ENCODE results near the gene IFT20.

Gene IFT20

DNA sequence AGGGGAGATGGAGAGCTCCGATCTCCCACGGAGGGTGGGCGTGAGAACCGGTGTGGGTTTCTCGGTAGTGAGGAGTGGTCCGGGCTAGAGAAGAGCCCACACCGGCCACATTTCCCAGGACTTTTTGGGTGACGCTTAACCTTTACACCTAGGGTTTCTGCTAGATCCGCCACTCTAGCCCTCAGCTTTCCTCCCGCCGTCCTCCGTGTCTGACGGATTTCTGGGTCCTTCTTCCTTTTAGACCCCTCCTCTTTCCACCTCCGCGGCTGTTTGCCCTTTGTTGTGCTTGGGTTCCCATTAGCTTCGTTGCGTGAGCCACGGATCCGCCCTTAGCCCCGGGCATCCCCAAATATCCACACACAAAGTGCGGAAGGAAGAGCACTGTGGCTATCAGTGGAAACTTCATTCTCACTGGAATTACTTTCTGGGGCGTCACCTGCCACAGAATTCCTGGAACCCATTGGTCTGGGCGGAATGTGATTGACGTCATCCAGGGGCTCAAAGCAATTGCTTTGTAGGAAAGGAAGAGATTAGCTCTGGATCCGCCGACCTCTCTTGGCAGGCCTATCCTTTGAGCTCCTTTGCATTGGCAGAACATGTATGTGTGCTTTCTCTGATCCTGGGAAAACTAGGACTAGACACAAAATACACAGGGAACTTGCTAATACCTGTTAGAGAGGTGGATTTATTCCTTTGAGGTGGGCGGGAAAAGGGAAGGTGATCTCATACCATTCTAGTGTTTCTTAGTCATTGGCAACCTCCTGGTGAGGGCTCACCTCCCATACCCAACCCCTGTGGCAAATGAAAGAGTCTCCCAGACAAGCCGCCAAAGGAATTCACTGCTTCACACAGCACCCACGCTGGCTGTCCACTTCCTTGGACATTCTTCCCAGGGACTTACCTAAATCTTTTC lies 943 bp upstream of the IFT20 start:
- peak; percentile 54 for DNase-seq (ENCODE audit: low read depth, low spot score)

- DNase-seq (ENCODE audit: low read depth, low spot score): no peak
Measured at GRCh38 chr17:28334666-28335200, 539 bp downstream of the IFT20 start.

- no peak for DNase-seq (ENCODE audit: low read depth, low spot score)
Measured at GRCh38 chr17:28334171-28334570, 1.1 kb downstream of the IFT20 start.

DNA sequence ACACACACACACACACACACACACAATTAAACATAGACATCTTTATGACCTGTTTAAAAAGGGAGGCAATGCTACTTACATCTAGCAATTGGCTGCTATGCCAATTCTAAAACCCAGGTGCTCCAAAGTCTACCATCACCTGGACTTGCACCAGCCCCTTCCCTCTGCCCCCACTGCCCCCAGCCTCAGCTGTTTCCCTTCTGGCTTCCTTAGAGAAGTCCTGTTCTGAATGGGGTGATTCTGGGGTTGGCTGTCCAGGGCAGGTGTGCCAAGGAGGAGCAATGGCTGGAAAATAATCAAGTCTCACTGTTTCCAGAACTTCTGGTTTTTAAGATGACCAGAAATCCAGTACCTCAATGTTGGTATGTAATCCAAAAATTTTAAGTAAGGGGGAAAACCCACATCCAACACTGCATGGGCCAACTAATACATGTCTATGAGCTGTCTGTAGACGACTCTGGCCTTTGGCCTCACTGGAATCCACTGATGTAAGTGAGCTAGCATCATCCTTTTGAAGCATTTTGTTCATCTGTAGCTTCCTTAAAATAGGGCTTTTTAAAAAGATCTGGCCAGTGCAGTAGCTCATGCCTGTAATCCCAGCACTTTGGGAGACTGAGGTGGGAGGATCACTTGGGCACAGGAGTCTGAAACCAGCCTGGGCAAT lies 2.1 kb downstream of the IFT20 start:
- DNase-seq (ENCODE audit: low read depth, low spot score): no peak

- no peak for DNase-seq (ENCODE audit: low read depth, low spot score)
Measured at GRCh38 chr17:28331891-28332420, 3.3 kb downstream of the IFT20 start.

DNA sequence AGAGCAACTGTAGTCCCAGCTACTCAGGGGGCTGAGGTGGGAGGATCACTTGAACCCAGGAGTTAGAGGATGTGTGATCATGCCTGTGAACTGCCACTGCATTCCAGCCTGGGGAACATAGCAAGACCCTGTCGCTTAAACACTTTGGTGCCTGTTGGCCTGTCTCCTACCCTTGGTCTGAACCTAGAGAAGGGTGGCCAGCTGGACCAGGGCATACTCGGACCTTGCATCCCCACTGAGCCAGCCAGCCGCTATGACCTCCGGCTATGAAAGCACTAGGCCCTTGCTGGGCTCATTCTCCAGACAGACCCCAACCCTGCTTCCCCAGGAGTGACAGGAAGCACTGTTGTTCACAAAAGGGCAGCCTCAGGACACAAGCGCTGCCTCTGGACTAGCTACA lies 4.6 kb downstream of the IFT20 start:
- no peak for DNase-seq (ENCODE audit: low read depth, low spot score)

- no peak for DNase-seq (ENCODE audit: low read depth, low spot score)
Measured at GRCh38 chr17:28328325-28328724, 6.9 kb downstream of the IFT20 start.

GRCh38 chr17:28327709-28328108 lies 7.6 kb downstream of the IFT20 start:
- no peak for DNase-seq (ENCODE audit: low read depth, low spot score)

DNA sequence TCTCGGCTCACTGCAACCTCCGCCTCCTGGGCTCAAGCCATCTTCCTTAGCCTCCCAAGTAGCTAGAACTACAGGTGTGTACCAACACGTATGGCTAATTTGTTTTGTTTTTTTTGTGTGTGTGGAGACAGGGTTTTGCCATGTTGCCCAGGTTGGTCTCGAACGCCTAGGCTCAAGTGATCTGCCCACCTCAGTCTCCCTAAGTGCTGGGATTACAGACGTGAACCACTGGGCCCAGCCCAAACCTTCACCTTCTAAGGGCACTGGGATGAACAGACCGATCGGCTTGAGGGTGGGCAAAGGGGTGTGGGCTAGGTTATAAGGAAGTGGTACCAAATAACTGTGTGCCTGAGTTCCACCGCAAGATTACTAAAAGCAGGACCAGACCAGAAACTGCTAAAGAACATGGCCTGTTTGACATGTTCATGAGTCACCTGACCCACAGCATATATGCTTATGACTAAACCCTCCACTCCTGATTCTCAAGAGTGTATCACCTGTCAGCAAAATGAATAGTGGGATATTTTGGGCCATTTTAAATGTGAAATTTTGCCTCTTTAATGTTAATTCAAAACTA lies 8.2 kb downstream of the IFT20 start:
- no peak for DNase-seq (ENCODE audit: low read depth, low spot score)

DNA sequence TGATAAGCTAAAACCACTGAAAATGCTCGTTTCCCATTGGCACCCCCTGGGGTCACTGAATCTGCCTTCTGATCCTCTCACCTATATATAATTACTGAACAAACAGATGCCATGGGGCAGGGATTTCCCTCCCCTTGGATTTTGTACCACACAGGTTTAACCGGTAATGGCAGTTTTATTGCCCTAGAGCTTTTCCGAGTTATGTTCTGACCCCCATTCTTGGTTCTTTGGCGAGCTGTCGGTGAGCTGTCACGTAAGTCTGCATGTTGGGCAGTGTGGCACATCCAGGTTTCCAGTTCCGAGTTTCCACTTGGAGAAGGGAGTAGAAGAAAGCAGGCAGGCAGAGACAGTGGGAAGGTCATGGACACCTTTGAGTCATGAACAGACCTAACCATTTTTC lies 9.2 kb downstream of the IFT20 start:
- no peak for DNase-seq (ENCODE audit: low read depth, low spot score)

DNA sequence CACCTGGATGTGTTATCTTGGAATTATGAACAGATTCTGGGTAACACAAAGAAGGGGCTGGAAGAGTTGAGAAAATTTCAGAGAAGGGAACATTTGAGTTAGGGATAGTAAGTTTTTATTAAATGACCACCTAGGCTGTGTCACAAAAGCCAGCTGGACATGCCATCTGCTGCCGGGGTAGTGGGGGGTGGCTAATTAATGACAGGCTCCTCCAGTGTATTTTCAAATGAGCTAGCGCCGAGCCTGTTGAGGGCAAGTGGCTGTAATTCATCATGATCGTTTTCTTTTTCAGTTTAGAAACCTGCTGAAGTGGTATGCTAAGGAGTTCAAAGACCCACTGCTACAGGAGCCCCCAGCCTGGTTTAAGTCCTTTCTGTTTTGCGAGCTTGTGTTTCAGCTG lies 10.1 kb downstream of the IFT20 start:
- DNase-seq (ENCODE audit: low read depth, low spot score): no peak

DNA sequence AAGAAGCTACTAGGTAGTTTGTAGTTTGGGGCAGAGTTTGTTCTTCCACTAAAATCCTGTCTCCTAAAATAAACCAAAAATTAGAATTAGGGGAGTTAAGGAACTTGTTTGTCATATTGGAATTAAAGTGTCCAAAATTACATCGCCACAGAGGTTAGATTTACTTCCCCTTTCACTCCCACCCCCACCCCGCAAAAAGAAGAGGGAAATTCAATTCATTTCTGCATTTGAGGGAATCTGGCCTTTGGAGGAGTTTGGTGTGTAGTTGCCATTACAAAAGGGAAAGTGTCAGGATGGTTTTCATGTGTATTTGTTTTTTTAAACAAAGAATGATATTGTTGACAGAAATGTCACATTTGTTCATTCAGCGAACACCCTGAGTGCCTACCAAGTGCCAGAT lies 10.5 kb downstream of the IFT20 start:
- DNase-seq (ENCODE audit: low read depth, low spot score): no peak

DNA sequence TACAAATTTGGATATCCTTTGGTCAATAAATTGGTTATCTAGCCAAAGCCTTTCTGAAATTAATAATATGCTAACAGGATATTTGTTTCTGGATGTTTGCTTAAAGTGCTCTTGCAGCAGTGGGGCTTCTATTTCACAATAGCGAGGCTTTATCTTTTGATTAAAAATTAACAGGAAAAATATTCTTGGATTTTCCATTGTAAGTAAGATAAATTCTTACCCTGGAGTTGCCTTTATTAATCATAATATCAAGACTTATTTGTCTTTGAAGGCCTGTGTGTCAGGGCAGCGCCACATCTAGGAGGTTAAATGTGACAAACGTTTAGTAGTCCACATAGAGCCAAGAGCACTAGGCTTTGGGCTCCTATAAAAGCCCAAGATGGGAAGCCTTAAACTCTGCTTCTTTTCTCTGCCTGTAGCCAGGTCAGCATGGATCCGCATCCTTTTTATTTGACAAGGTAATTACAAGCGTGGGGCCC lies 11.0 kb downstream of the IFT20 start:
- no peak for DNase-seq (ENCODE audit: low read depth, low spot score)

- no peak for DNase-seq (ENCODE audit: low read depth, low spot score)
Measured at GRCh38 chr17:28320215-28321061, 14.8 kb downstream of the IFT20 start.

- DNase-seq (ENCODE audit: low read depth, low spot score): no peak
Measured at GRCh38 chr17:28319598-28319935, 15.7 kb downstream of the IFT20 start.

- peak; percentile 73 for DNase-seq (ENCODE audit: low read depth, low spot score)
Measured at GRCh38 chr17:28318759-28319597, 16.3 kb downstream of the IFT20 start, which contains the start of gene TMEM97. TSS of gene TMEM97 (plus strand) at chr17:28319200. CDS start at chr17:28319240, 40 bp downstream.

DNA sequence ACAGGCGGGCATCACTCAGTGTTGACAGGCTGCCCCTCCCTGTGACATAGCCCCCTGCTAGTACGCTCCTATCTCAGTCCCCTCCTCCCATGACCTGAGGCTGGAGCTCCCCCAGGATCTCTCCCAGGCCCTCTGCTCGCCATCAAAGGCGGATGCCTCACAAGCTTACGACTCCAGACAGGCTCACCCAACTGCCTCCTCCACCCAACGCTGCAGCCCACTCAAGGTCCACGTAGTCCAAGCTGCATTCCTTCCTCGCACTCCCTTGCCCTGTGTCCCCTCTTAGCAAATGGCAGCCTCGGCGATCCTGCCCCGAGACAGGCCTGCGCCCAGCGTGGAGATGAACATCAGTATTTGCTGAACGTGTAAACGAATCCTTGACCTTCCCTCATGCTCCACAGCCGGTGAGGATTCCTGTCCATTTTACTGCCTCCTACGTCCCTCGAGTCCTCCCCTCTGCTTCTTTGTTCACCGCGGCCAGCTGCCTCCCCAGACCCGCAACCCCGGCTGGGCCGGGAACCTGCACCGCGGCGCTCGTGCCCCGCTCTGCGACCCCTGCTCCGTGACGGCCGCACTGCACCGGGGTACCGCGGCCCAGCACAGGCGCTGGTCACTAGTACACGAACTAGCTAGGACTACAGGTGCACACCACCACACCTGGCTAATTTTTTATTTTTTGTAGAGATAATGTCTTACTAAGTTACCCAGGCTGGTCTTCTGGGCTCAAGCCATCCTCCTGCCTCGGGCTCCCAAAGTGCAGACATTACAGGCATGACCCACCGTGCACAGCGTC lies 17.1 kb downstream of the IFT20 start:
- DNase-seq (ENCODE audit: low read depth, low spot score): no peak

- DNase-seq (ENCODE audit: low read depth, low spot score): no peak
Measured at GRCh38 chr17:28317099-28317965, 17.9 kb downstream of the IFT20 start.
